SK-N-SH (cell line): ENCODE results near the gene EFHD2.

ENCODE experiments used
- CTCF ChIP-seq: fragments of 200-600 bp; sonication (generic); IDR thresholded peaks from 2 replicates; pipeline ENCODE4 v1.6.1; 2017; ENCODE audit warnings: antibody characterized with exemption, mild to moderate bottlenecking, moderate library complexity
- EZH2phosphoT487 ChIP-seq: fragments of 200-600 bp; sonication (generic); IDR thresholded peaks from 2 replicates; pipeline ENCODE4 v1.6.1; 2017; ENCODE audit warnings: low read depth, mixed run types, mild to moderate bottlenecking, antibody characterized with exemption, moderate library complexity, borderline replicate concordance
- RXRA ChIP-seq: IDR thresholded peaks from 2 replicates; pipeline ENCODE4 v1.4.0; 2012; ENCODE audit warnings: low read depth, mild to moderate bottlenecking, borderline replicate concordance
- TEAD4 ChIP-seq: IDR thresholded peaks from 2 replicates; pipeline ENCODE4 v1.4.0; 2012; ENCODE audit warnings: mild to moderate bottlenecking, borderline replicate concordance; ENCODE audit not compliant: insufficient read depth
- YY1 ChIP-seq: IDR thresholded peaks from 2 replicates; pipeline ENCODE4 v1.4.0; 2012; ENCODE audit warnings: low read depth, mild to moderate bottlenecking

GRCh38 chr1:15448877-15449462 is 39.3 kb downstream of the EFHD2 start:
- TF ChIP-seq RXRA = no peak
- no peak for TF ChIP-seq CTCF
- no peak for TF ChIP-seq YY1
- TF ChIP-seq TEAD4 = no peak
- TF ChIP-seq EZH2phosphoT487 = no peak
